NOMO-1 treated with dmso at 0.1 percent for 144 hours (cell line): ENCODE data around the gene ANKMY1.
"Not testable (repeated sequence)": the region's sequence is repeated elsewhere in the genome, so short reads cannot be mapped to it uniquely, and the experiment has no call there.

Experiments used
- DNase-seq: peaks from one replicate; lab custom pipeline; 2025; ENCODE audit not compliant: unreplicated experiment; lab: John Stamatoyannopoulos, UW

Gene ANKMY1

DNA sequence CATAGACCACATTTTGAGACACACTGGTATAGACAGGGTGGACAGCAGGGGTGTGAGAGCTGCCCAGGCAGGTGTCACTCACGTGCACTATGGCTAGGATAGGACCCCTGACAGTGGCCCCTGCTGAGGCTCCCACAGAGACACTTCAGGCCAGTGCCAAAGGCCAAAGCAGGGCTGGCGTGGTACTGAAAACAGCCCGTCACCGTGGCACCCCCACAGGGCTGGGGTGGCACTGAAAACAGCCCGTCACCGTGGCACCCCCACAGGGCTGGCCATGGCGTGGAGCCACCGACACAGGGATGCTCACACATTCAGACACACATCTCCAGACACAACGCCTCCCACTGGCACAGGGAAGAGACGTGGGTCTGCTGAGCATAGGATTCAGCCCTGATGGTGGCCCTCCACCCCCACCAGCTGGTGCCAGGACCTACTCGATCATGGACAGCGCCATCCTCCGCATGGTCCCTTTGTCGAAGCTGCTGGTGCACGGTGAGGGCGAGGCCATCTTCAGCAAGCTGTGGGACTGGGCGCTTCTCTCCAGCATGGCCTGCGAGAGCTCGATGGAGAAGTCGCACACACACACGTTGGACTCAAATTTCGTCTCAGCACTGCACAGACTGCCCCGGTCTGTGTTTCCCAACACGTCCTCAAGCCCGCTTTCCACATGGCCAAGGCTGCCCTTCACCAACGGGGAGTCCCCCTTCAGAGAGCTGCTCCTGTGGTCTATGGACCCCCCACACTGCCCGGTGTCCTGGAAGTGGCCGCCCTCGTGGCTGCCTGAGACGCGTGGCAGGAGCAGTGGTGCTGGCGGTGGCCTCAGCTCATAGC, 34.1 kb downstream of the ANKMY1 start:
- no peak for DNase-seq

DNA sequence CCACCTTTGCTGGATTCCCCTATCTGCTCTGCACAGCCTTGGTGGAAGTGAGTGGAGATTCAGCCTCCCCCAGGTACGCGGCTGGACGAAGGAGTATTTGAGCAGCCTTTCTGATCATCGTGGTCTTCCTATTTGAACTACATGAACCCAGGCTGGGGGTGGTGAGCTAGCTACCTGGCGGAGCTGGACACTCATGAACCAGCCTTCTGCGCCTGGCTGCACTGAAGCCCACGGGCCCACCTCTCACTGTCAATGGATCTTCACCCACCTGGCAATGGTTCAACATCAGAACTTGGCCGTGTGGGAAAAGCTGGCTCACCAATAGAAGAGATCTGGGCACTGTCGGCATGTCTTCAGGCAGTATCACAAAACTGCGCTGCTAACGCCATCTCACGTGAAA, 35.4 kb downstream of the ANKMY1 start:
- no peak for DNase-seq

DNA sequence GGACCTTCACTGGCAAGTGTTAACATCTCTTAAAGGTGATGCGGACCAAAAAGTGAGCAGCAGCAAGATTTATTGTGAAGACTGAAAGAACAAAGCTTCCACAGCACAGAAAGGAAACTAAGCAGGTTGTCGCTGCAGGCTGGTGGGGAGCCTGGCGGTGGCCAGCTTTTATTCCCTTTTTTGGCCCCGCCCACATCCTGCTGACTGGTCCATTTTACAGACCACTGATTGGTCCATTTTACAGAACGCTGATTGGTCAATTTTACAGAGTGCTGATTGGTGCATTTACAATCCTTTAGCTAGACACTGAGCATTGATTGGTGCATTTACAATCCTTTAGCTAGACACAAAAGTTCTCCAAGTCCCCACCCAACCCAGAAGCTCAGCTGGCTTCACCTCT, 35.9 kb downstream of the ANKMY1 start:
- not testable (repeated sequence) for DNase-seq

DNA sequence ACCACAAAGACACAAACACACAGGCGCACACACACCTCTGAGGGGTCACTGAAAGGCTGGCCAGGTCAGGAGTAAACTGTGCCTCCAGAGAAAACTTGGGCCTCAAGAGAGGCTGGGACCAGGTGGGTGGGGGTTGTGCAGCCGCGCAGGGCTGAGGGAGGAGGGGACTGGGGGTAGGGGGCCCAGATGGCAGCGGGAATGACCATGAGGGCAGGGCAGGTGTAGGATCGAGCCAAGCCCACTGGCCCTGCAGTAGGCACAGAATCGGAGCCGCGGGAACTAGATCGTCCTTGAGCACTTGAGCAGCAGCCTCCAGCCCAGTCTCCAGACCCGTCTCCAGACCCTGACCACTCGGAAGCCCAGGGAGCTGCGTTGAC, 36.8 kb downstream of the ANKMY1 start:
- no peak for DNase-seq

DNA sequence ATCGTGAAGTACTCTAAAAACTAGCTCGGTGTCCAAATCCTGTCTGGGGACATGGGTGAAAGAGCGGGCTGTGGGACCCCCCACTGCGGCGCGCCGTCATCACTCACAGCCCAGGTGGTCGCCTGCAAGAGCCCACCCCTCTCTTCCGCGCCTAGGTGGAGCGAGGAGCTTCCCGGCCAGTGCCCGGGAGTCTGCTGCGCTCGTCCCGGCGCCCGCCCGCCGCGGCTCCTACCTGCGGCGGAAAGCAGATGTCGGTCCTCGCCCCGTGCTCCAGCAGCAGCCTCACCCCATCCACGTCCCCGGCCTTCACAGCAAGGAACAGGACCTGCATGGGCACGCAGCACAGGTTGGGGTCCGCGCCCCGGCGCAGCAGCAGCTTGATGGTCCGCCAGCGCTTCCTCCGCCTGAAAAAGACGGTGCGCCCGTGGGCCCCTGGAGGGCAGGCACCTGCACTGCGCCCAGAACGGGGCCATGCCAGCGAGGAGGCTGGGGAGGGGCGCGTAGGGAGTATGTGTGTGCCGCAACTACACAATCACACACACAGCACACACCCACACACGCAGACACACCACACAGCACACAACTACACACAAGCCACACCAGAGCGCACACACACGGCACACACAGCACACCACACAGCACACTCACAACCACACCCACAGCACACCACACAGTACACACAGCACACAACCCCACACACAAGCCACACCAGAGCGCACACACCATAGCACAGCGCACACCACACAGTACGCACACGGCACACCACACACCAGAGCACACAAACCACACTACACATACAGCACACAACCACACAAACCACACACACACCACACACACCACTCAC, 37.4 kb downstream of the ANKMY1 start:
- no peak for DNase-seq

DNA sequence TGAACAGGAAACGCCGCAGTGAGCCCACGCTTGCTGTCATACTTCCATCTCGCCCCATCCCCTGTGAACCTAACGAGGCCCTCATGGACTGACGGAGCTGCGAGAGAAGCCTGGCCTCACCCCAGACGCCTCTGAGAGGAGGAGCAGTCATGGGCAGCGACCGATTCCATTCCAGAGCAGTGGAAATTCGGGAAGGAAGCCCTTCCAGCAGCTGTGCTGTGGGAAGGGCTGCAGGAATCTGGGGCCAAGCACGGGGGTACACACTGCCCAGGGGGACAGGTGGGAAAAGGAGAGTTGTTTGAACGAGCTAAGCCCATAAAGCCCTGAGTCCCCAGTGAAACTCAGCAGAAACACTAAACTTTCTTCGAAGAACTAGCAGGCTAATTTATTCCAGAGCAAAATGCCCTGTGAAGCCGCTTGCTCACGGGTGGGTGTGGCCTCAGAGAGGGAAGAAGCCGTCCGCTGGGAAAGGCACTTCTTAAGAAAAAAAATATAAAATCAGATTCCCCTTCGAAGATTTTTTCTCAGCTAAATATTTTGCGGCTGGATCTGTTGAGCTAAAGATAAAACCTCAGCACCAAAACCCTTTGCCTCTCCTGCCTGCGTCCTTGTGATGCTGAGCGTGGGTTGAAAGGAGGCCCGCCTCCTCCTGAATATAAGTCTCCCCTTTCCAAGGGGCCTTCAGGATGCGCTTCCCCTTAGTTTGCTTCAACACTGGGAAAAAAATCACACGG, 38.2 kb downstream of the ANKMY1 start:
- DNase-seq, result no peak

DNA sequence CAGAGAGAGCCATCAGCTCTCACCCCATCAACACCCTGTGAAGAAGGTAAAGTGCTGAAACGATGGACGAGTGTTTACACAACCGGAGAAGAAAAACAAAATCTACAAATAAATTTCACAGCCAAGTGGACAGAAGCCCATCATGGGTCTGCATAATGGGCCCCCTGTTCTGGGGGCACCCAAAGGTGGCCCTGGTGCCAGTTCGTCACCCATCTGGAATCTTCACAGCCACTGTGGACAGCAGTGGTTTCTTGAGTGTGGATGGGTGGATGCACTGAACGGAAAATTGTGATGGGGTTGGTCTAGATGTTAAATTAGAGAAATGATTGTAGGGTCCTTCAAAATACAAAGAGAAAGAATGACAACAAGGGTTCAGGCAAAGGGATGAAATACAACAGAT, 38.8 kb downstream of the ANKMY1 start:
- DNase-seq, result no peak

DNA sequence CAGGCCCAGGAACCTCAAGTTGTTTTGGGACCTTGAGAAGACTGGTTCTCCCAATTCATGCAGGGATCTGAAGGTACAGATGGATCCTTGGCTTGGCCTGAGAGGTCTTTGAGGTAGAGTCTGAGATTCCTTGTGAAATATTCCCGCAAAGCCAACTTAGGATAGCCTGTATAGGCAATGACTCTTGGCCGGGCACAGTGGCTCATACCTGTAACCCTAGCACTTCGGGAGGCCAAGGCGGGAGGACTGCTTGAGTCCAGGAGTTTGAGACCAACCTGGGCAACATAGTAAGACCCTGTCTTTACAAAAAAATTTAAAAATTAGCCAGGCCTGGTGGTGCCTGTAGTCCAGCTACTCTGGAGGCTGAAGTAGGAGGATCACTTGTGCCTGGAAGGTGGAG, 40.4 kb downstream of the ANKMY1 start:
- no peak for DNase-seq

DNA sequence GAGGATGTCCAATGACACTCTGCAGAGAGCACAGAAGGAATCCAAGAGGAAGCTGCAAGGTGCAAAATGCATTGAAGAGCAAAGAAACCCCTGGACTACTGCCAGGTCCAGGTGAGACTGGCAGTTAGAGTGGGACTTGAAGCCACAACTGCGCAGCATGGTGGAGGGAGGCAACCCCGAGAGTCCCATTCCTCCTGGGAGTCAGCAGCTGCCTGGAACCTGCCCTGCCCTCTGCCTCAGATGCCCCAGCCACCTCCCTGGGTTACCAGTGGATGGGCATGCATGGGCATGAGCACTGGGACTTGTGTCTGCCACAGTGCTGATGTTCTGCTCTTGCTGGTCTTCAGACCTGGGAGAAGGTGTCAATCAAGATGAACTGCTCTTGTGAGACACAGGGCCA, 43.2 kb downstream of the ANKMY1 start:
- no peak for DNase-seq

DNA sequence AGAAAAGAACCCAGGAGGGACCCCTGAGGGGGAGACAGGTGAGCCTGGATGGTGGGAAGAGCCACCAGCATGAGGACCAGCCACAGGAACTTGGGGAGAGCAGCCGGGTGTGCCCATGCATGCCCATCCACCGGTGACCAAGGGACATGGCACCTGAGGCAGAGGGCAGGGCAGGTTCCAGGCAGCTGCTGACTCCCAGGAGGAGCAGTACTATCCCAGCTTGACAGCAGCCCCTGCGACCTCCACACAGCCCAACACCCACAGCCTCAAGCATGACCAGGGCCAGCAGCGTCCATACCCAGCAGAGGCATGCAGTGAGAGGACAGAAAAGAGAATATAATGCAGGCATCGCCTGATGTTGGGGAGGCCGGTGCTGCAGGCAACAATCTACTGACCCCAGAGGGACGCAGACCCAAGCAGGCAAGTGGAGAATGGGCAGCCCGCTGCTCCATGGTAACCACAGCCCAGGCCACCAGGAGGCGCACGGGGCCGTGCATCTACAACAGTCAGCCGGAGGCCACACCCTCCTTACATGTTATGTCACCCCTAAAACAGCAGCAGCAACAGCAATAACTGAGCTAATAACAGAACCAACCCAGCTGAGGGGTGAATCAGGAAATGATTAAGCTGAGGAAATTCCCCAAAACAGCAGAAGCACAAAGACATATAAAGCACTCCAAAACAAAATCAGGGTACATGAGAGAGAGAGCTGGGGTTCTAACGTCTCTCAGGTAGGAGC, 44.1 kb downstream of the ANKMY1 start:
- DNase-seq, result peak; percentile 49

DNA sequence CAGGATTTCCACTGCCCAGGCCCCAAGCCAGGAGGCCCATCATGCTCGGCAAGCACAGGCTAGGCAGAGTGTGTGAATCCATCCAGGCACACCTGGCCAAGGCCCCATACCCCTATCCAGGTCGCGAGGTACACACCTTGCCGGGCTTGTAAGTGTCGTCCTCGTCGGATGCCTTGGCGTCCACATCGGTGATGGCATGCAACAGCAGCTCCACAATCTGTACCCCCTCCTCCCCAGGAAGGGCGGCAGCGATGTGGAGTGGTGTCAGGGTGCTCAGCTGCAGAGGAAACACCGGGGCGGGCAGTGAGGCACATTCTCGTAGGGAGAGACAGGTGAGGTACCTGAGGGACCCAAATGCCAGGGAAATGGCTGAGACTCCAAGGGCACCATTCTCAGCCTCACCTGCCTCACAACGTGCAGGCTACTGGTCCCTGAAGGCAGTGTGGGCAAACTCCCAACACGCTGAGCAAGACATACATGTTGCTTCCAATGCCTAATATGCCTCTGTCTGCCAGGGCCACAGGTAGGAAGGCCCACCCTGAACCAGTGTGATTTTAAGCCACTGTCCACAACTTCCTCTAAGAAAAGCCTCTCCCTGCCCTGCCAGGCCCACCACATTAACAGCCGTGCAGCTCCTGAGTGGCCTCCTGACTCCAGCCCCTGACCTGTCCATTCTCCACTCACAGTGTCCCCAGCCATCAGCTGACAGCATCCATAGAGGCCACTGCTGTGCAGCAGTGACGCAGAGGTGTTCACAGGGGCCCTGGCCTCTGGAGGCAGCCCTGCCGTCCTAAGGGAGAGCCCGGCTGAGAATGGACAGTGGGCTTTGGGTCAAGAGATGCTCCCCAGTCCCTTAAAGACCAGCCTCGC, 44.9 kb downstream of the ANKMY1 start:
- no peak for DNase-seq

DNA sequence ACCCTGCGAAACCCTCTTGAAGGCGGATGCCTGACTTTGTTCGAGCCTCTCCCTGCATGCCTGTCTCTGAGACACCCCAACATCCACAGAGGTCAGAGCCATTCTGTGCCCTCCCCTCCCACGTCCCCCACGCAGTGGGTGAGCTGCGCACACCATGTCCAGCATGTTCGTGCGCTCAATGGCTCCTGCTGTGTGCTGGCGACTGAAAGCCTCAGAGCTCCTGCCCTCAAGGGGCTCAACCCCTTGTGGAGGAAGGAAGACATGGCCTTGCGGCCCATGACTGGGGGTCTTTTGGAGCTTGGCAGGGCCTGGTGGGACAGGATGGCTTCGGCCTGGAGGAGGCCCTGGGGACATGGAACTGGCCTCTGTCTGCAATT, 45.7 kb downstream of the ANKMY1 start:
- no peak for DNase-seq

DNA sequence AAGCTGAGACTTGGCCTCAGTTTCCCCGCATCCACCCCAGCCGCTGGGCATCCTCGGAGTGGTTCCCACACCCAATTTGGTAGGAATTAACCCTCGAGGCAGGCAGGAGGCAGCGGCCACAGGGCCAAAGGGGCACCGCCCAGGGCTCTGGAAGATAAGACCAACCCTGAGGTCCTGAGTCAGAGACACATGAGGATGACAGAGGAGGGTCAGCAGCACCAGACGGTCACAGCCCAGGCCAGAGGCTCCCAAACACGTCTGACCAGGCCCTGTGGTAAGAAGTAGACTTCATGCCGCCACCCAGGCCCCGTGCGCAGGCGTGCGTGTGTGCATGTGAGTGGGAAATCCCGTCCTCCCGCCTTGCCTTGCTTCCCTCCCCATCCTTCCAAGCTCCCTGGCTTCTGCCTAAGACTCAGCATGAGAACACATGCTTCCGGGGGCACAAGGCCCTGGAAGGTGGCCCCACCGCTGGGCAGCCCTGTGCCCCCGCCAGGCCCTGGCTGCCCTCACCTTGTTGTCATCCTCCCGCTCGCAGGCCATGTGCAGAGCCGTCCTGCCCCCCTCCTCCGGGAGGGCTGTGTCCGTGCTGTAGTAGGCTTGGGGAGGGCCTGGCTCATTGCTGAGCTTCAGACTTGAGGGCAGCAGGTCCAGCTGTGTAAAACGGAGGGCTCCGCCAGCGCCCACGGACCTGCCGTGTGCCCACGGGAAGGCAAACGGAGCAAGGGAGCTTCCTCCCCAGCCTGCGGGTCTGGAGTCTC, 46.3 kb downstream of the ANKMY1 start:
- no peak for DNase-seq

DNA sequence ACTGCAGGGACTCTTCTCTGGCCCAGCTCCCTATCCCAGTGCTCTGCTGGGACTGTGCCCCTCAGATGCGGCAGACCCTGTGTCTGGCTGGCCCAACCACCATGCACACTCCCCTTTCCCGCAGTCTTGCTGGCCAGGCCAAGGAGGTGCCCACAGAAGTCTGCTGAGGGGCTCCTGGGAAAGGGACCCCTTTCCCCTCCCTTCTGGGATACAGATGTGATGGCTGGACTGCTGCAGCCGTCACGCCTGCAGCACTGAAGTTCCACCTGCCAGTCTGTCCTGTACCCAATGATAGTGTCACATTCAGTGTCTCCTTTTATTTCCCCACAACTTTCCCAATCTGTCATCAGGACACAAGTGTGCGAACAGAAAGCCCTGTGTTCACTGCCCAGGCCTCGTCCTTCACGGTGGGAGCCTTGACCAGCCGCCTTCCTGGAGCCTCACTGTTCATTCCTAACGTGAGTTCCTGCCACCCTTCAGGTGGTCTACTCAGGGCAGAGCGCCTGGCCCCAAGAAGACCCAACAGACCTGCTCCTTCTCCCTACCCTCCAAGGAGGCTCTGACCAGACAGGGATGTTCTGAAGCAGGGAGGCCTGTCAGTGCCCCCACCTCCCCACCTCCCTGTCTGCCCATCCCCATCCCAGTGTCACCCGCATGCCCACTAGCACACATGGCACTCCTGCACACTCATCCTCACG, 47.1 kb downstream of the ANKMY1 start:
- DNase-seq, result no peak

DNA sequence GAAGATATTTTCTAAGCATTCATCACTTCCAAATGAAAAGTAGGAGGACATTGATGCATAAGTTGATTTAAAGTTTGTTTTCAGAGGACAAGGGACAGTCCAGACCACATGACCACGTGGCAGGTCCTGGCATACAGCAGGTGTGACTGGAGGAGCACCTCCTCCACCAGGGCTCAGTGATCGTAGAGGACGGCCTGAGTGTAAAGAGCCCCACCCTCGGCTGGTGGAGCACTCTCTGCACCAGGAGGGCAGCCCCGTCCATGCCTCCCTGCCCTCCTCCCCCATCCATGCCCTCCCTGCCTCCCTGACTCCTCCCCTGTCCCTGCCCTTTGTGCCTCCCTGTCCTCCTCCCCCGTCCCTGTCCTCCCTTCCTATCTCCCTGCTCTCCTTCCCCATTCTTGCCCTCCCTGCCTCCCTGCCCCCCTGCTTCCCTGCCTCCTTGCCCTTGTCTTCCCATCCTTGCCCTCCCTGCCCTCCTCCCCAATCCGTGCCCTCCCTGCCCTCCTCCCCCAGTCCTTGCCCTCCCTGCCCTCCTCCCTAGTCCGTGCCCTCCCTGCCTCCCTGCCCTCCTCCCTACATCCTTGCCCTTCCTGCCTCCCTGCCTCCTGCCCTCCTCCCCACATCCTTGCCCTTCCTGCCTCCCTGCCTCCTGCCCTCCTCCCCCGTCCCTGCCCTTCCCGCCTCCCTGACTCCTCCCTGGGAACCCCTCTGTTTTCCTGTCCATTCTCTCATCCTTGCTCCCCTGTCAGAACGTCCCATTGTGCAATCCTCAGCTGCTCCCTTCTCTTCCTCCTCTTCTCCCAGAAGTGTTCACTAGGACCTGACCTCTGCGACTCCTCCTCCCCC, 47.9 kb downstream of the ANKMY1 start:
- no peak for DNase-seq

DNA sequence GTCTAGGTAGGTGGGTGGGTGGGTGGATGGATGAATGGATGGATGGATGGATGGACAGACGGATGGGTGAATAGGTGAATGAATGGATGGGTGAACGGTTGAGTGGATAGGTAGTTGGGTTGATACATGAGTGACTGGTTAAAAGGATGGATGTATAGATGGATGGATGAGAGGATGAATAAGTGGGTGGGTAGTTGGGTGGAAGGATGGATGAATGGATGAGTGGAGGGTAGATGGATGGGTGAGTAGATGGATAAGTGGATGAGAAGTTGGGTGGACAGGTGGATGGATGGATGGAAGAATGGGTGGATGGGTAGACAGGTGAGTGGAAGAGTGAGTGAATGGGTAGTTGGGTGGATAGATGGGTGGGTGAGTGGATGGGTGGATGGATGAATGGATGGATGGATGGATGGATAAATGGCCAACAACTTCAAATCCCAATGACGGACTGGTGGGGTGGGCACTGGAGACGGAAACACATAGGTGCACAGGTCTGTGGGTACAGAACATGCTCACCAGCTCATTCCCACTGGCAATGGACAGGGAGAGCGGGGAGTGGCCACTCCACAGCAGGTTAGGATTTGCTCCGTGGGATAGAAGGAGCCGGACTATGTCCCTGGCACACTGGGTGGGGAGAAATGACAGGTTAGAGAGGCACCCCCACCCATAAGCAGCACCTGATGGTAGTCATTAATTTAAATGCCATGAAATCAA, 48.8 kb downstream of the ANKMY1 start:
- DNase-seq, result no peak

DNA sequence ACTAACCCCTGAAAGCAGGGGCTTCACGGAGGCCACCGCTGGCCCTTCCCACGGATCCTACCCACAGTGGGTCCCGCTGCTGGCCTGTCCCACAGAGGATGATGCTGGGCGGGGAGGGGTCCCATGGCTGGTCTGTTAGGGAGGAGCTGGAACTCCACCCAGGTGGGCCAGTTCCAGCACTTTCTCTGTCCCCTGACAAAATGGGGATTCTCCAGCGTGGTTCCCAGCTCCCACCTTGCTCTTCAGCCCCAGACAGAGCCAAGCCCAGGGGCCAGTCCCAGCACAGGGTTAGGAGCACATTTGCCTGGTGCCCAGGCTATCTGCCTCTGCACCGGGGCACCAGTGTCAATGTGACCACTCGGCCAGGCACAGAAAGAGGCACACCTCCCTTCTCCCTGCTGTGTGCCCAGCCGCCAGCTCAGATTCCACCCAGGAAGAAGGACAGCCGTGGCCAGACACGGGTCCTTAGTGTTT, 50.0 kb downstream of the ANKMY1 start:
- no peak for DNase-seq
